Astrocyte (in vitro differentiated cells and primary cell): ENCODE results near the gene TGDS. TPM values are rescaled to one million over a fixed set of nuclear protein-coding genes. Genes with fewer than 3 reads are reported as not detected.

Experiments used
- DNase-seq: peaks from one replicate; pipeline ENCODE4 v3.0.0-alpha.2; 2010; ENCODE audit warnings: low read depth
- FAIRE-seq: peaks from 2 replicates; lab custom pipeline; 2011; peaks lifted over from hg19 to GRCh38; lab: Jason Lieb, UNC
- H2AFZ ChIP-seq: 2 replicates; pipeline ENCODE4 v1.6.0; 2012; ENCODE audit warnings: low read depth, low read length, inconsistent platforms
- H3K27ac ChIP-seq: 2 replicates; pipeline ENCODE4 v1.5.1; 2011; ENCODE audit warnings: low read depth, low read length, inconsistent platforms
- H3K27me3 ChIP-seq: 2 replicates; pipeline ENCODE4 v1.6.0; 2011; ENCODE audit warnings: low read length, inconsistent platforms; ENCODE audit not compliant: insufficient read depth
- H3K36me3 ChIP-seq: 2 replicates; pipeline ENCODE4 v1.5.1; 2011; ENCODE audit warnings: low read length, inconsistent platforms; ENCODE audit not compliant: insufficient read depth
- H3K4me1 ChIP-seq: 2 replicates; pipeline ENCODE4 v1.5.1; 2011; ENCODE audit warnings: low read length, inconsistent platforms; ENCODE audit not compliant: insufficient read depth
- H3K4me2 ChIP-seq: 2 replicates; pipeline ENCODE4 v1.6.0; 2012; ENCODE audit warnings: low read length, inconsistent platforms
- H3K4me3 ChIP-seq: 2 replicates; pipeline ENCODE4 v1.5.1; 2011; ENCODE audit warnings: low read depth, mild to moderate bottlenecking, low read length, inconsistent platforms; ENCODE audit not compliant: insufficient read depth
- H3K79me2 ChIP-seq: 2 replicates; pipeline ENCODE4 v1.6.0; 2012; ENCODE audit warnings: mild to moderate bottlenecking, low read length, inconsistent platforms; ENCODE audit not compliant: insufficient read depth
- H3K9ac ChIP-seq: 2 replicates; pipeline ENCODE4 v1.6.0; 2012; ENCODE audit warnings: mild to moderate bottlenecking, low read length, inconsistent platforms
- H3K9me3 ChIP-seq: 2 replicates; pipeline ENCODE4 v1.5.1; 2012; ENCODE audit warnings: low read depth, mild to moderate bottlenecking, low read length, inconsistent platforms; ENCODE audit not compliant: insufficient read depth
- H4K20me1 ChIP-seq: 2 replicates; pipeline ENCODE4 v1.6.0; 2012; ENCODE audit warnings: low read length, inconsistent platforms; ENCODE audit not compliant: insufficient read depth
- H3K27ac Mint-ChIP-seq: one replicate; pipeline ENCODE4 v1.8.0; 2021; ENCODE audit warnings: mild to moderate bottlenecking, mixed read lengths; ENCODE audit not compliant: unreplicated experiment
- H3K27me3 Mint-ChIP-seq: one replicate; pipeline ENCODE4 v1.8.0; 2021; ENCODE audit warnings: low read depth, mixed read lengths; ENCODE audit not compliant: unreplicated experiment
- H3K36me3 Mint-ChIP-seq: one replicate; pipeline ENCODE4 v1.8.0; 2021; ENCODE audit warnings: low read depth, mixed read lengths; ENCODE audit not compliant: unreplicated experiment
- H3K4me1 Mint-ChIP-seq: one replicate; pipeline ENCODE4 v1.8.0; 2021; ENCODE audit warnings: low read depth, mixed read lengths; ENCODE audit not compliant: unreplicated experiment
- H3K4me3 Mint-ChIP-seq: one replicate; pipeline ENCODE4 v1.8.0; 2021; ENCODE audit warnings: mild to moderate bottlenecking, moderate library complexity, mixed read lengths; ENCODE audit not compliant: unreplicated experiment
- H3K9me3 Mint-ChIP-seq: one replicate; pipeline ENCODE4 v1.8.0; 2021; ENCODE audit warnings: mild to moderate bottlenecking, mixed read lengths; ENCODE audit not compliant: unreplicated experiment
- CTCF ChIP-seq: IDR thresholded peaks from 2 replicates; pipeline ENCODE4 v1.5.1; 2011; ENCODE audit warnings: low read depth, mild to moderate bottlenecking, inconsistent platforms, low read length, moderate library complexity; ENCODE audit not compliant: insufficient read depth
- EZH2 ChIP-seq: IDR thresholded peaks from 2 replicates; pipeline ENCODE4 v1.6.1; 2012; ENCODE audit warnings: mild to moderate bottlenecking, low read length, inconsistent platforms; ENCODE audit not compliant: insufficient read depth
- total RNA-seq: library from RNA; stranded (reverse); gene quantifications from 2 replicates; pipeline ENCODE4 v1.2.1, GENCODE V29; 2021

The TGDS gene
- total RNA-seq, 1 donor from 2014 or later = 11.7 TPM

- Histone ChIP-seq H3K4me3 (no peak overlapping the region), H3K4me1 (peaks cover 9% of the 10 kb centered on the region), H3K9ac (no peak overlapping the region), H3K27me3 (no peaks in the 10 kb centered on the region), H3K9me3 (no peaks in the 10 kb centered on the region), H3K27ac (no peak overlapping the region), H3K79me2 (peaks cover 43% of the 10 kb centered on the region), H2AFZ (no peak overlapping the region), H3K4me2 (no peak overlapping the region), H4K20me1 (peaks cover 12% of the 10 kb centered on the region), H3K36me3 (no peaks in the 10 kb centered on the region)
- DNase-seq (peak; percentile 22), FAIRE-seq (no peak)
- H3K4me1 Mint-ChIP-seq = peaks cover 16% of the 10 kb centered on the region
- H3K9me3 Mint-ChIP-seq = peaks cover 4% of the 10 kb centered on the region
- TF ChIP-seq CTCF = no peak
- no peak for TF ChIP-seq EZH2
- H3K27me3 Mint-ChIP-seq = no peaks in the 10 kb centered on the region
- H3K4me3 Mint-ChIP-seq = no peak overlapping the region
- no peaks in the 10 kb centered on the region for H3K36me3 Mint-ChIP-seq
- H3K27ac Mint-ChIP-seq = no peak overlapping the region
Observed at GRCh38 chr13:94598281-94598680, 2.3 kb upstream of the TGDS start.

- peak overlapping the region; percentile 87 for H3K4me2 ChIP-seq
- Mint-ChIP-seq H3K27ac (no peak overlapping the region), H3K27me3 (no peaks in the 10 kb centered on the region), H3K36me3 (no peaks in the 10 kb centered on the region), H3K4me3 (peak overlapping the region; percentile 96), H3K9me3 (peaks cover 4% of the 10 kb centered on the region), H3K4me1 (peaks cover 14% of the 10 kb centered on the region)
- H4K20me1 ChIP-seq = peaks cover 12% of the 10 kb centered on the region
- no peak for FAIRE-seq
- H3K4me1 ChIP-seq = peaks cover 7% of the 10 kb centered on the region
- H3K9me3 ChIP-seq = no peaks in the 10 kb centered on the region
- peak overlapping the region; percentile 91 for H2AFZ ChIP-seq
- H3K27ac ChIP-seq = no peak overlapping the region
- H3K79me2 ChIP-seq = peaks cover 37% of the 10 kb centered on the region
- TF ChIP-seq CTCF (no peak), EZH2 (no peak)
- H3K9ac ChIP-seq = peak overlapping the region; percentile 96
- peak overlapping the region; percentile 98 for H3K4me3 ChIP-seq
- H3K27me3 ChIP-seq = no peaks in the 10 kb centered on the region
- peaks cover 6% of the 10 kb centered on the region for H3K36me3 ChIP-seq
- no peak for DNase-seq
Observed at GRCh38 chr13:94596575-94596971, 621 bp upstream of the TGDS start.
